Smooth muscle cell (in vitro differentiated cells): ENCODE measurements around the gene EGFLAM. TPM values are rescaled to one million over a fixed set of nuclear protein-coding genes. Genes with fewer than 3 reads are reported as not detected.
"Not testable (repeated sequence)": the region's sequence is repeated elsewhere in the genome, so short reads cannot be mapped to it uniquely, and the experiment has no call there.

Experiments used
- DNase-seq: peaks from one replicate; lab custom pipeline; 2025; ENCODE audit not compliant: unreplicated experiment; lab: John Stamatoyannopoulos, UW
- H2AFZ ChIP-seq: fragments of 200-600 bp; sonication (generic); 2 replicates; pipeline ENCODE4 v1.6.0; 2016; ENCODE audit warnings: antibody characterized with exemption, low read depth, mild to moderate bottlenecking
- H3F3A ChIP-seq: fragments of 200-600 bp; sonication (generic); 2 replicates; pipeline ENCODE4 v1.6.0; 2017; ENCODE audit warnings: antibody characterized with exemption, low read depth
- H3K27ac ChIP-seq: fragments of 200-600 bp; sonication (generic); 2 replicates; pipeline ENCODE4 v1.5.1; 2016; ENCODE audit warnings: low read depth, mild to moderate bottlenecking
- H3K27me3 ChIP-seq: fragments of 200-600 bp; sonication (generic); 2 replicates; pipeline ENCODE4 v1.6.1; 2016; ENCODE audit warnings: low read depth, mild to moderate bottlenecking
- H3K36me3 ChIP-seq: fragments of 200-600 bp; sonication (generic); 2 replicates; pipeline ENCODE4 v1.5.1; 2016; ENCODE audit warnings: low read depth
- H3K4me1 ChIP-seq: fragments of 200-600 bp; sonication (generic); 2 replicates; pipeline ENCODE4 v1.5.1; 2016; ENCODE audit warnings: low read depth
- H3K4me2 ChIP-seq: fragments of 200-600 bp; sonication (generic); 2 replicates; pipeline ENCODE4 v1.6.0; 2016; ENCODE audit warnings: mild to moderate bottlenecking
- H3K4me3 ChIP-seq: fragments of 200-600 bp; sonication (generic); 2 replicates; pipeline ENCODE4 v1.5.1; 2016; ENCODE audit warnings: mild to moderate bottlenecking
- H3K79me2 ChIP-seq: fragments of 200-600 bp; sonication (generic); 2 replicates; pipeline ENCODE4 v1.6.0; 2016; ENCODE audit warnings: low read depth, mild to moderate bottlenecking
- H3K9ac ChIP-seq: fragments of 200-600 bp; sonication (generic); 2 replicates; pipeline ENCODE4 v1.6.0; 2016; ENCODE audit warnings: low read depth
- H3K9me3 ChIP-seq: fragments of 200-600 bp; sonication (generic); replicated peaks from 2 replicates; pipeline ENCODE4 v1.5.1; 2016; ENCODE audit warnings: low read depth
- H4K20me1 ChIP-seq: fragments of 200-600 bp; sonication (generic); 2 replicates; pipeline ENCODE4 v1.6.0; 2016; ENCODE audit warnings: low read depth
- WGBS: methylation state at CpG from one replicate; pipeline ENCODE4 v1.1.7; 2016; ENCODE audit warnings: low lambda C conversion rate; 5-methylcytosine and 5-hydroxymethylcytosine counted together
- polyA plus RNA-seq: library from polyadenylated mRNA; unstranded; fragments of >200 nt; fragmentation: Nextera tagmentation; extraction: Ambion mirVana; gene quantifications from 2 replicates; pipeline ENCODE4 v1.2.1, GENCODE V29; 2016
- total RNA-seq: library from RNA; depleted of rRNA; stranded (reverse); fragments of >200 nt; gene quantifications from 2 replicates; pipeline ENCODE4 v1.2.3, GENCODE V29; 2014
- TF ChIP-seq, protein P1 (sequence below): fragments of 200-600 bp; sonication (generic); IDR thresholded peaks from 2 replicates; pipeline ENCODE4 v1.5.1; 2017; ENCODE audit warnings: borderline replicate concordance, mild to moderate bottlenecking, antibody characterized with exemption; ENCODE audit not compliant: insufficient read depth, poor library complexity, severe bottlenecking

Gene EGFLAM
- total and polyA plus RNA-seq, 2 experiments from 2014 or later: 103 to 194 TPM

GRCh38 chr5:38330207-38330606 lies 71.8 kb downstream of the EGFLAM start:
- no peak for DNase-seq
- peaks cover 4% of the 10 kb centered on the region for H4K20me1 ChIP-seq
- no peaks in the 10 kb centered on the region for H3K36me3 ChIP-seq
- no peak overlapping the region for H2AFZ ChIP-seq
- TF ChIP-seq, protein P1, sequence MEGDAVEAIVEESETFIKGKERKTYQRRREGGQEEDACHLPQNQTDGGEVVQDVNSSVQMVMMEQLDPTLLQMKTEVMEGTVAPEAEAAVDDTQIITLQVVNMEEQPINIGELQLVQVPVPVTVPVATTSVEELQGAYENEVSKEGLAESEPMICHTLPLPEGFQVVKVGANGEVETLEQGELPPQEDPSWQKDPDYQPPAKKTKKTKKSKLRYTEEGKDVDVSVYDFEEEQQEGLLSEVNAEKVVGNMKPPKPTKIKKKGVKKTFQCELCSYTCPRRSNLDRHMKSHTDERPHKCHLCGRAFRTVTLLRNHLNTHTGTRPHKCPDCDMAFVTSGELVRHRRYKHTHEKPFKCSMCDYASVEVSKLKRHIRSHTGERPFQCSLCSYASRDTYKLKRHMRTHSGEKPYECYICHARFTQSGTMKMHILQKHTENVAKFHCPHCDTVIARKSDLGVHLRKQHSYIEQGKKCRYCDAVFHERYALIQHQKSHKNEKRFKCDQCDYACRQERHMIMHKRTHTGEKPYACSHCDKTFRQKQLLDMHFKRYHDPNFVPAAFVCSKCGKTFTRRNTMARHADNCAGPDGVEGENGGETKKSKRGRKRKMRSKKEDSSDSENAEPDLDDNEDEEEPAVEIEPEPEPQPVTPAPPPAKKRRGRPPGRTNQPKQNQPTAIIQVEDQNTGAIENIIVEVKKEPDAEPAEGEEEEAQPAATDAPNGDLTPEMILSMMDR: no peak
- H3K4me2 ChIP-seq: peak overlapping the region; percentile 10
- no peaks in the 10 kb centered on the region for H3K9me3 ChIP-seq
- no peak overlapping the region for H3K9ac ChIP-seq
- no peak overlapping the region for H3K4me3 ChIP-seq
- H3K79me2 ChIP-seq: peaks cover 96% of the 10 kb centered on the region
- H3F3A ChIP-seq: peaks cover 4% of the 10 kb centered on the region
- peak overlapping the region; percentile 55 for H3K27ac ChIP-seq
- 75% methylated on average over 4 of the region's 4 CpGs for WGBS
- no peaks in the 10 kb centered on the region for H3K27me3 ChIP-seq
- no peaks in the 10 kb centered on the region for H3K4me1 ChIP-seq

DNA sequence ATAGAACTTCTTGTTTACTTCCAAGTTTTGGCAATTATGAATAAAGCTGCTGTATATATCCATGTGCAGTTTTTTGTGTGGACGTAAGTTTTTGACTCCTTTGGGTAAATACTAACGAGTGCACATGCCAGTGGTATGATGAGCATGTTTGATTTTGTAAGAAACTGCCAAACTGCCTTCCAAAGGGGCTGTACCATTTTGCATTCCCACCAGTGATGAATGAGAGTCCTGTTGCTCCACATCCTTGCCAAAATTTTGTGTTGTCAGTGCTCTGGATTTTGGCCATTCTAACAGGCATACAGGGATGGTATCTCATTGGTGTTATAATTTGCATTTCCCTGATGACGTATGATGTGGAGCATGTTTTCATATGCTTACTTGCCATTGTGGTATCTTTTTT lies 73.5 kb downstream of the EGFLAM start:
- TF ChIP-seq, protein P1: no peak
- 93% methylated on average over 3 of the region's 3 CpGs for WGBS
- no peak overlapping the region for H3K4me2 ChIP-seq
- H3K27ac ChIP-seq: no peak overlapping the region
- no peaks in the 10 kb centered on the region for H3K27me3 ChIP-seq
- H3K9ac ChIP-seq: no peak overlapping the region
- H3K9me3 ChIP-seq: no peaks in the 10 kb centered on the region
- peaks cover 96% of the 10 kb centered on the region for H3K79me2 ChIP-seq
- no peak for DNase-seq
- H3K4me3 ChIP-seq: no peak overlapping the region
- no peaks in the 10 kb centered on the region for H3F3A ChIP-seq
- H3K4me1 ChIP-seq: no peaks in the 10 kb centered on the region
- H4K20me1 ChIP-seq: no peaks in the 10 kb centered on the region
- no peak overlapping the region for H2AFZ ChIP-seq
- H3K36me3 ChIP-seq: no peaks in the 10 kb centered on the region

- not testable (repeated sequence) for H3K4me1 ChIP-seq, H2AFZ ChIP-seq, H4K20me1 ChIP-seq, H3K4me2 ChIP-seq, H3K27me3 ChIP-seq, H3K36me3 ChIP-seq, H3K4me3 ChIP-seq, H3K9me3 ChIP-seq, DNase-seq, H3F3A ChIP-seq, H3K27ac ChIP-seq, H3K9ac ChIP-seq
- H3K79me2 ChIP-seq: peaks cover 92% of the 10 kb centered on the region
- WGBS: 96% methylated on average over 4 of the region's 4 CpGs
Observed at GRCh38 chr5:38333181-38333580, 74.8 kb downstream of the EGFLAM start.

DNA sequence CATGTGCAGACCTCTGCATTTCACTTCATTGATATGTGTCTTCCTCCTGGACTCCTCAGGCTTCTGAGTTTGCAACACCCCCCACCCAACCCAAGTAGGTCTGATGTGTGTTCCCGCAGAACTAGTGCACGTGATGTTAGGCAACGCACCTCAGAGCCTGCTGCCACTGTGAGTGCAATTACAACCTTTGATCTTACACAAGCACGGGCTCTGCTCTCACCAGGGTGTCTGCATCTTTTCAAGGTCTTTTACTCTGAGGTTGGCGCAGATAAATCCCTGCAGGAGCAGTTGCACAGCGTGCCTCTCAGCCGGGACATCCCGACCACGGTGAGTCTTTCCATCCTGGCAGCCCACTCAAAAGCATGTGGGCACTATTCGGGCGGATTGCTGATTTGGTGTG lies 80.1 kb downstream of the EGFLAM start:
- DNase-seq: no peak

More for the DNA sequence above, 80.1 kb downstream of the EGFLAM start:
- no peak overlapping the region for H2AFZ ChIP-seq
- no peaks in the 10 kb centered on the region for H3F3A ChIP-seq
- no peaks in the 10 kb centered on the region for H3K9me3 ChIP-seq
- TF ChIP-seq, protein P1: no peak
- peaks cover 8% of the 10 kb centered on the region for H4K20me1 ChIP-seq
- 72% methylated on average over 11 of the region's 11 CpGs for WGBS
- no peak overlapping the region for H3K9ac ChIP-seq
- H3K27me3 ChIP-seq: no peaks in the 10 kb centered on the region
- H3K79me2 ChIP-seq: peaks cover 59% of the 10 kb centered on the region
- H3K4me2 ChIP-seq: no peak overlapping the region
- no peaks in the 10 kb centered on the region for H3K36me3 ChIP-seq
- H3K27ac ChIP-seq: no peak overlapping the region
- no peaks in the 10 kb centered on the region for H3K4me1 ChIP-seq
- H3K4me3 ChIP-seq: no peak overlapping the region
